ENCODE measurements around the gene NINL. TPM values are rescaled to one million over a fixed set of nuclear protein-coding genes. Genes with fewer than 3 reads are reported as not detected.

NINL gene
- total RNA-seq (2021; ENCODE audit: unreplicated experiment) (7.2 TPM), Bru-seq, nascent RNA (percentile 61 among the genes with signal in this experiment), BruChase-seq, experiment 1, labeled RNA remaining after a 6-hour chase (percentile 59 among the genes with signal in this experiment), BruChase-seq, experiment 2, labeled RNA remaining after a 2-hour chase (percentile 60 among the genes with signal in this experiment)
- polyA plus RNA-seq (2012): 6.0 and 6.3 TPM in 2 replicates
- long read RNA-seq, full-length matches to known transcripts: 3 of 15 reads
- long read RNA-seq, partial matches to known transcripts: 5 of 15 reads
- long read RNA-seq, other reads (novel, unspliced or antisense): 7 of 15 reads

DNA sequence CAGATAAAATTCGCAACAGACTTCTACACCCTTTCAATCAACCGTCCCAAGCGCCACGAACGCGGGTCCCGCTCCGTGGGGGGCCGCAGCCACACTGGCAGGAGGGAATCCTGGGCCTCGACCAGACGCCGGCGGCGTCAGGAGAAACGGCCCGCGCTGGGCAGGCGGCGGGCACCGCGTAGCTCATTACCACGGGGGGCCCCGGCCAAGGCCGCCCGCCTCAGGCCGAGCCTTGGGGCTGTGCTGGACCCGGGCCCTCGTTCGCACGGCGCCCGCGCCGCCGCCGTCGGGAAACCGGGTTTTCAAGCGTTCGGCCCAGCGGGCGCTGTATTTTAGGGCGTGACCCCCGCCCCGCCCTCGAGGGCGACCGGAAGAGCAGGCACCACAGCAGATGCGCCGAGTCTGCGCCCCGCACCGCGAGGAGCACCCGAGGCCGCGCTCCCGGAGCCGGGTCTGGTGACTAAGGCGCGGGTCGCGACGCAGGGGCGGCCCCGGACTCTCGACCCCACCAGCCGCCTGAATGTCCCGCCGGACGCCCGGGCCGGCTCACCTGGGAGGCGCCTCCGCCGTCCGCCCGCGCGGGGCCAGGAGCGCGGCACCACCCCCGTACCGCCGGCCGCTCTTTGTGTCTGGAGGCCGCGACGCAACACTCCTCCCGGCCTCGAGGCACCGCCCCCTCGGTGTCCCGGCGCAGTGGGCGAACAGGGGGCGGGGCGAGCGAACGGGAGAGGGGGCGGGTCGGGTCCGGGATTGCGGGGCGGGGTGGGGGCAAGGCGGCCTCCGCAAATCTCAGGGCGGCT is at the start of gene NINL:
NINL (minus strand) TSS at position 627 of the 800 bp plus-strand sequence. CDS start 58,944 bp downstream, outside the sequence.
- TF ChIP-seq ELF1 (IDR thresholded peaks at IDR 0.05; ENCODE audit: borderline replicate concordance, low read depth): no peak
- no peak for TF ChIP-seq JUND (IDR thresholded peaks at IDR 0.05)
- TF ChIP-seq CEBPB (IDR thresholded peaks at IDR 0.05; ENCODE audit: low read depth): no peak
- TF ChIP-seq TCF7L2 (IDR thresholded peaks at IDR 0.05; ENCODE audit: borderline replicate concordance, extremely low read depth, insufficient read depth, insufficient read length): peak; percentile 68
- TF ChIP-seq EZH2 (IDR thresholded peaks at IDR 0.05): no peak
- TF ChIP-seq FOSL1 (IDR thresholded peaks at IDR 0.05; ENCODE audit: low read depth): no peak
- no peak for TF ChIP-seq SIN3A (IDR thresholded peaks at IDR 0.05; ENCODE audit: low read depth)
- TF ChIP-seq ZNF274 (IDR thresholded peaks at IDR 0.05; ENCODE audit: low read depth, low read length): no peak
- peak; percentile 78 for TF ChIP-seq POLR2AphosphoS5 (IDR thresholded peaks at IDR 0.05; ENCODE audit: low read depth, low read length)
- TF ChIP-seq, protein P1, sequence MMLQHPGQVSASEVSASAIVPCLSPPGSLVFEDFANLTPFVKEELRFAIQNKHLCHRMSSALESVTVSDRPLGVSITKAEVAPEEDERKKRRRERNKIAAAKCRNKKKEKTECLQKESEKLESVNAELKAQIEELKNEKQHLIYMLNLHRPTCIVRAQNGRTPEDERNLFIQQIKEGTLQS (IDR thresholded peaks at IDR 0.05): no peak
- peak; percentile 91 for TF ChIP-seq ZFX (IDR thresholded peaks at IDR 0.05)
- TF ChIP-seq RAD21 (IDR thresholded peaks at IDR 0.05; ENCODE audit: low read depth): no peak
- TF ChIP-seq, protein P2, sequence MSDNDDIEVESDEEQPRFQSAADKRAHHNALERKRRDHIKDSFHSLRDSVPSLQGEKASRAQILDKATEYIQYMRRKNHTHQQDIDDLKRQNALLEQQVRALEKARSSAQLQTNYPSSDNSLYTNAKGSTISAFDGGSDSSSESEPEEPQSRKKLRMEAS (IDR thresholded peaks at IDR 0.05): peak; percentile 44
- TF ChIP-seq EGR1 (IDR thresholded peaks at IDR 0.05; ENCODE audit: low read depth): peak; percentile 67
- TF ChIP-seq POLR2A (IDR thresholded peaks at IDR 0.05; ENCODE audit: borderline replicate concordance, extremely low read depth, insufficient read depth, insufficient read length): peak; percentile 57
- peak within 1 kb of the TSS; percentile 93 for H3K4me2 ChIP-seq (ENCODE audit: low read length)
- no peaks in the 10 kb centered on the region for H4K20me1 ChIP-seq (ENCODE audit: insufficient read depth)
- ChIA-PET CTCF (no interaction called here), RAD21 (ENCODE audit: low non-redundant PET in 1 of 2, low total read pairs in 2 of 2, uncharacterized antibody in 2 of 2, unreplicated experiment in 2 of 2) (no interaction called here), POLR2A (no interaction called here)
- intact Hi-C loops (cut with micrococcal nuclease): no loop called here
- no peak for DNase-seq (ENCODE audit: low read depth, low spot score)
- H3K4me3 ChIP-seq (replicated peaks in 1 of 2; ENCODE audit: low read depth in 1 of 2, low read length in 2 of 2): peak within 1 kb of the TSS; percentile 57 to 72
- H3K79me2 ChIP-seq (ENCODE audit: insufficient read depth, low read length): no peaks in the 10 kb centered on the region
- no TSS peak for BruUV-seq (replicated peaks)
- no peaks in the 10 kb centered on the region for H3K36me3 ChIP-seq (ENCODE audit: control insufficient read depth in 1 of 2, insufficient read depth in 2 of 2, low read length in 2 of 2)
- peak within 1 kb of the TSS; percentile 76 for H3K27ac ChIP-seq (ENCODE audit: low read depth, low read length)
- no peaks in the 10 kb centered on the region for H3K9me3 ChIP-seq (ENCODE audit: control insufficient read depth in 1 of 2, insufficient read depth in 1 of 2, low read depth in 1 of 2, low read length in 2 of 2)
- peak; percentile 91 for ATAC-seq
- H3K27me3 ChIP-seq (ENCODE audit: insufficient read depth, low read length): no peaks in the 10 kb centered on the region
- H3K9ac ChIP-seq (ENCODE audit: low read length): peak within 1 kb of the TSS; percentile 69
- peaks cover 6 to 21% of the 10 kb centered on the region in 2 experiments; a peak in 3 of 4 replicates for H3K4me1 ChIP-seq (ENCODE audit: control insufficient read depth in 1 of 2, insufficient read depth in 2 of 2, low read length in 2 of 2)
- no peaks in the 10 kb centered on the region for H3K9me2 ChIP-seq (ENCODE audit: insufficient read depth)
- no peak within 1 kb of the TSS for H2AFZ ChIP-seq (ENCODE audit: low read depth, low read length, poor library complexity, severe bottlenecking)
